Stimulated activated CD8-positive, alpha-beta memory T cell treated with anti-CD3 and anti-CD28 coated beads, Interleukin-4, amount 100 ng/mL, for 1 hour (primary cell): Measurements from ENCODE around the gene RBMS1.
A peak's percentile ranks its signal among the peaks of the same experiment; 100 is the strongest.
"Not testable (repeated sequence)": the region's sequence is repeated elsewhere in the genome, so short reads cannot be mapped to it uniquely, and the experiment has no call there.

ENCODE experiments used
- DNase-seq, 2 donors: peaks; one replicate each; pipeline ENCODE4 v3.0.0-alpha.2; 2020; ENCODE audit warnings: low read depth in 2 of 2, low spot score in 1 of 2

RBMS1 gene

DNA sequence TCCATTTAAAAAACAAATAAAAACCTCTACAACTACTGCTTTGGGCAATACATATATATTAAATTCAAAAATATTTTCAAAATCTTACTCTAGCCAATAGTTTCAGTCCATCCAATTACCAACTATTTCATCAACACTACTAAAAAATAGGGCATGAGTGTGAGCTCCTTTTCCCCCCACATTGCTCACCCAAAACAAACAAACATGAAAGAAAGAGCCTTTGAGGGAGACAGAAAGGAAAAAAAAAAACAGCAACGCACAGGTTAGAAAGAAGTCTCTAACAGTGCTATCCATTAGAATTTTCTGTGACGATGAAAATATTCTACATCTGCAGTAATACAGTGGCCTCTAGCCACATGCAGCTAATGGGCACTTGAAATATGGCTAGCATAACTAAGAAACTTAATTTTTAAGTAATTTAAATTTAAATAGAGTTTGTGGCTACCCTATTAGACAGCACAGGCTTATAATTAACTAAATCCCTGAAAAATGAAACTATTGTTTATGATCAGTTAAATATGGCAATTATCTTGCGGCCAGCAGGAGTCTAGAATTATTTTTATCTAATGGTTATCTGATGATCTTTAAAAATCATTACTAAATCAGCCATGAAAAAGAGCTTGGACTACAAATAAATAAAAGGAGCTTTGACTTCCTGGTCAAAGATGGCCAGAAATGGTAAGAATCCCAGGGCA is 59.2 kb downstream of the RBMS1 start:
- no peak for DNase-seq

DNA sequence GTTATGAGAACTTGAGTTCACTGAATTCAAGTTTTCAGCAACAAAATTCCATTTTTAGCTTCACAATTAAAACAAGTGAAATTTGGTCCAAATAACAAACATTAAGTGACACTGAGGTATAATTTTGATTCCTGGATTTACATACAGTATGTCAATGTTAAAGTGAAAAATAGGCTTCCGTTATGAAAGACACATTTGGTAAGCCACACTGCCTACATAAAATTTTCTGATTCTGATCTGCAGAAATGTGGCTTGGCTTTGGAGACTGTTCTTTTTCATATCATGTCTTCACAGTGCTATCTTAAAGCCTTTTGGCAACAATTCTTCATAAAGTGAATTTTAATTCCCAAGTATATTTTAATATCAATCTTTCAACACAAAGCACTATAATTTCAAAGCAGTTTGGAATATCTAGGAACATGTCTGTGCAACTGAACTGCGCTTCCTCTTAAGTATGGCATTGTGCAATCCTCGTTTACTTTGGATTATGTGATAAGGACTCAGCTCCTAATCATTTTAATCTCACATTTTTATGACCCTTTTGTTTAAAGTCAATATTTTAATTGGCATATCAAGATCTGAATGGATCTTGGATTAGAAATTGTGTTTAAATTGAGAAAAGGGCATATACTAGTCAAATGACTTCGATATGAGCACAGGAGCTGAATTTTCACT is 60.0 kb downstream of the RBMS1 start:
- no peak for DNase-seq

- no peak for DNase-seq
These were observed 61.0 kb downstream of the RBMS1 start for GRCh38 chr2:160432633-160433032.

DNA sequence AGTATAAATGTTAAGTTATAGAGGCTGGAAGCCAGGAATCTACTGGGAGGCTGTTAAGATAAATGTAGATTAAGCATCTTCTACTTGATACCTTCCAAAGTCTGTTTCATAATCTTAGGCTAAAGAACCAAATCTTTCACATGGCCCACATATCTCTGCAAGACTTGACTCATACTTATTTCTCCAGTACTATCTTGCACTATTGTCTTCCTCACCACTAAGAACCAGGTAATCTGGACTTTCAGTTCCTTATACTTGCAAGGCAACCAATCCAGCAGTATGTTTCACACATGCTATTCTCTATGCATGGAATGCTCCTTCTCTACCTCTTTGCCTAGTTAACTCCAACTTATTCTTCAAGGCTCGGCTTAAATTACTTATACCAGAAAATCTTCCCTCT is 62.2 kb downstream of the RBMS1 start:
- DNase-seq, result no peak

DNA sequence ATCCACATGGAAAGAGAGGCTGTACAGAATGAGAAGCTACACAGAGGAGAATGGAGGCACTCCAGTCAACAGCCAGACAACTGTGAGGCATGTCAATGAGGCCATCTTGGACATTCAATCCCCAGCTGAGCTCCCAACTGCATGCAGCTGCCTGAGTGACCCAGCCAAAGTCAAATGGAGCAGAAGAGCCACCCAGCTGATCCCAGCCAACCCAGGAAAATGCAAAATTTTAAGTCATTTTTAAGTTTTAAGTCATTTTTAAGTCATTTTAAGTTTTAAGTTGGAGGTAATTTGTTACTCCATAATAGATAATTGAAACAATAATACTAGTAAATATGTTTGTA is 63.6 kb downstream of the RBMS1 start:
- DNase-seq, result no peak

DNA sequence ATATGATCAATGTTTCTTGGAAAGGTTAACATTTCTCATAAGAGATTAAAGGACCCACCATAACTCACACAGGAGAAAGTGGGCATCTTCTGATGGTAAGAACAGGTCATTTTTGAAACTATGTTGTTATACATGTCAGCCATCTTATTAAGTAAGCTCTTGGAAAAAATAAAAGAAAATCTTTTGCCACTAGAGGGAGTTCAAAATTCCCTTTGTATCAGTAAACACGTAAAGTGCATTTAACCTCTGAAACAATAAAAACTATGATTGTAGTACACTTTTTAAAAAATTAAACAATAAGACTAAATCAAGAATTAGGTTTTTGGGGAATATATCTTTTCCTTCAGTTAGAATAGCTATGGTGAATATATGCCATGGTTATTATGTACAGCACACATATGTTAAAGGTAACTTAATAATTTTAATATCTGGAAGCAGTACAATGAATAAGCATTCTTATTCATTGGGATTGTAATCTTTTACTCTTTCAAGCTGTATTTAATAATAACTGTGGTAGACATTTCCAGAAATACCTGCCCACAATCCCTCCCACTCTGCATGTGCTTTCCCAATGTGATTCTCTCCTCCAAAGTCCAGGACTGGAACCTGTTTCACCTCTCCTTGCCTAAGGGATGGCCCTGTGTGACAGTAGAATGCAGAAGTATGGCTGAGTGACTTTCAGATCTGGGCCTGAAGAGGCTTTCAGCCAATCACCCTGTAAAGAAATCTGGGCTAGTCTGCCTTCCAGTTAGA is 64.2 kb downstream of the RBMS1 start:
- no peak for DNase-seq

- DNase-seq, result no peak
These were observed 65.2 kb downstream of the RBMS1 start for GRCh38 chr2:160428405-160428763.

- DNase-seq, result peak in 1 of 2 donors; percentile 27
These were observed 65.8 kb downstream of the RBMS1 start for GRCh38 chr2:160427629-160428404.

GRCh38 chr2:160426604-160427003 is 67.0 kb downstream of the RBMS1 start:
- DNase-seq, result no peak

DNA sequence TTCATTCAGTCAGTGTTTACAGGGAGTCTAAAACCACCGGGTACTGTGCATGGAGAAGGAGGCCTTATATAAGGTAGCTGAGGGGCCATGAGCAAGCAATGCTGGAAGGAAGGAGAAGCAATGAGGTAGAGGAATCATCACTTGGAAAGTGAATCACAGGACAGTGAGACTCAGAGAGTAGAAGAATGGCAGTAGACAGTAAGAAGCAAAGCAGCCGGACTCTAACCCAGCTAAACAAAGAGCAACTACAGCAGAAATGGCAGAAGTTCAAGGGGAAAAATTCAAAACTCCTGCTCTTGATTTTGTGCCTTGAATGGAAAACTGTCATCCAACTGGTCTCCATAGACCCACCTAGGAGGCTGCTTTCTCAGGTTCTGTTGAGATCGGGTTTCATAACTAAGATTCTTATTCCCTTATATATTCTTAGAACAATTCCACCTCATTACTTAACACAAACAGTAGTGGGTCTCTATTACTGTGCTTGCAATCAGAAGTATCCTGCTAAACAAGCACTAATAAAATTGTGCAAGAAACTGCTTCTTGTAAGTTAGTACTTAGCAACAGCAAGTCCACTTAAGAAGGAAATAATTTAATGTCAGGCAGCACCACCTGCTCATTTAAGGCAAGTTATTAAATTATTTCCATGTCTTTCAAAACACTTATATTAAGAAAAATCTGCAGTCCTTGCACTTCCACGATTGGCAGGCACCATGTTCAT is 68.0 kb downstream of the RBMS1 start:
- no peak for DNase-seq

GRCh38 chr2:160423126-160423525 is 70.5 kb downstream of the RBMS1 start:
- DNase-seq, result no peak

DNA sequence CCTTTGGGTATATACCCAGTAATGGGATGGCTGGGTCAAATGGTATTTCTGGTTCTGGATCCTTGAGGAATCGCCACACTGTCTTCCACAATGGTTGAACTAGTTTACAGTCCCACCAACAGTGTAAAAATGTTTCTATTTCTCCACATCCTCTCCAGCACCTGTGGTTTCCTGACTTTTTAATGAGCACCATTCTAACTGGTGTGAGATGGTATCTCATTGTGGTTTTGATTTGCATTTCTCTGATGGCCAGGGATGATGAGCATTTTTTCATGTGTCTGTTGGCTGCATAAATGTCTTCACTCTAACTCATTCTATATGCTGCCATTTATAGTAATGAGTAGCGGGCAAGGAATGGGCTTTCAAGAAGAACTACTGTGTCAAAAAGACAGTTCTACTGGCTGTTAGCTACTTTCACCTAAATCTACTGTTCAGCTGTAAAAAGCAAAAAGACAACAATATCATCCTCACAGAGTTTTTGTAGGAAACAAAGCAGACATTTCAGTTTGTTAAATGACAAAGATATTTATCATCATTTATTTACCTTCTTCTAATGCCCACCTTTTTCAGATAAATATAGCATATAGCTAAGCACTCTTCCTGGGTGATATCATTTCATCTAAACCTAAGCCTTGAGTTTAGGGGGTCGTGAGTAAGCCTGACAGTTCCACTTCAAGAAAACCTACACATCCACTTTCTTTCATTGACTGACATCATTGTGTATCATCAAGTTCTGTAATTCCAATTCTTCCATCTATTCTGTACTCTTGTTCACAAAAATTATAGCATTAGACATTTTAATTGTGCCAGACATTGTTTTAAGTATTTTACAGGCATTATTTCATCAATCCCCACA is 71.7 kb downstream of the RBMS1 start:
- not testable (repeated sequence) for DNase-seq

- DNase-seq, result no peak
These were observed 72.9 kb downstream of the RBMS1 start for GRCh38 chr2:160420711-160421110.

- DNase-seq, result no peak
These were observed 73.7 kb downstream of the RBMS1 start for GRCh38 chr2:160419776-160420505.

DNA sequence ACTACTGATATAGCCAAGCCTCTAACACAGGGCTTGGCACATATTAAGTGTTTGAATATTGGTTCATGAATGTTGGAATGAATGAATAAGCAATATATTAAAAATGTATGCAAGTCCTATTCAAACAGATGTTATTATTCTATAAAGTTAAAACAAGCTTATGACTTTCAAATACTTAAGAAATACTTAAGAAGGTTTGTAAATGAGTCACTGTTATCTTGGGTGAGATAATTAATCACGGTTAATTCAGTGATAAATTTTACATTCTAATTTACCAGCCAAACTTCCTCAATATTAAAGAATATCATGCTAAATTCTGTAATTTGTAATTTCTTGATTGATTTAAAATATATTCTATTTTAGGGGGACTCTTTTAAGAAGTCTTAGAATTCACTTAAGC is 74.8 kb downstream of the RBMS1 start:
- DNase-seq, result no peak

- no peak for DNase-seq
These were observed 75.2 kb downstream of the RBMS1 start for GRCh38 chr2:160418398-160418765.

DNA sequence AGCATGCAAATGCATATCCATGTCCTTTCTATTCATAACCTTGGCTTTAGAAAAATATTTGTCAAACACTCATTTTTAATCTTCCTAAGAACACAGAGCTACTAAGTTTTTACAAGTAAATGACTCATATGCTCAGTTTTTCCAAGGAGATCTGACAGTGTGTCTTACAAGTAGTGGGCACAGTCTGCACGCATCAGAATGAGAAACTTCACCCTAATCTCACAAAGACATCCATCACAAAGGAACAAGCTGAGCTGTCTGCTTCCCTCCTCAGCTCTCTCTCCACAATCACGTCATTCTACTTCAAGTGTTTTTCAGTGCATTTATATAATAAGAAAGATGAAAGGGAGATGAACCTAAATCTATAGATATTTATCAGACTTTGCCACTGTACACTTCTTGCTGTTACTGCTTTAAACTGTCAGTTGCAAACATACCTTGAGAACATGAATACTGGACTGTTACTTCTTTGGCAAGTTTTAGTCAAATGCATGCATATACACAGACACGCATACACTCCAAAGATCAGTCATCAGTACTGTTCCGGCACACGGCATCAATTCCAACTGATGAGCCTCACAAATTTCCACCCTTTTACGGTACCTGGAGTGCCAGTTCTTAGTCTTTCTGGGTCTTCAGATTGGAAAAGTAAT is 75.7 kb downstream of the RBMS1 start:
- DNase-seq, result no peak

DNA sequence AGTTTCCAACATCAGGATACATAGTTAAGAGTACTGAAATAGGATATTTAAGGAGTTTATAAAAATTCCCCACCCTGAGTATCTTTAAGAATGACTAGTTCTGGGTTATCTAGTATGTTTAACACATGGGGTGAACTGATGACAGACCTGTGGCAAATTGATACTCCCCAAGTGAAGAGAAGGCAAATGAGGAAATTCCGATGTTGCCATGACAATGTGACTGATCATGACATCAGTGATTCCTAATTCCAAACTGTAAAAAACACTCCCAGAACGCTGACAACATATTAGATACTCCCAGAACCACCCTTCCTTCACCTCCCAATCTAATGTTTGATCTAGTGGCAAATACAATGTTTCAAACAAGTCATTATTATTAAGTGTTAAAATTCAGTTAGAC is 77.6 kb downstream of the RBMS1 start:
- no peak for DNase-seq

- DNase-seq, result no peak
These were observed 81.7 kb downstream of the RBMS1 start for GRCh38 chr2:160411955-160412354.
